Right renal cortex interstitium (tissue), 3 donors: ENCODE results near the gene DRAM1. TPM values are rescaled to one million over a fixed set of nuclear protein-coding genes. Genes with fewer than 3 reads are reported as not detected.
"Not testable (repeated sequence)": the region's sequence is repeated elsewhere in the genome, so short reads cannot be mapped to it uniquely, and the experiment has no call there.

Experiments
- DNase-seq, 3 donors: peaks; one replicate each; pipeline ENCODE4 v3.0.0-alpha.2; 2013; ENCODE audit warnings: low read depth in 3 of 3, low spot score in 2 of 3
- polyA plus RNA-seq, 3 donors: library from polyadenylated mRNA; unstranded; fragments of 120-200 nt; gene quantifications; one replicate each; pipeline ENCODE4 v1.2.1, GENCODE V29; 2013; ENCODE audit not compliant: insufficient read length in 3 of 3

DRAM1 gene
- polyA plus RNA-seq, 3 donors: 20.7 to 23.4 (median 21.2) TPM

DNA sequence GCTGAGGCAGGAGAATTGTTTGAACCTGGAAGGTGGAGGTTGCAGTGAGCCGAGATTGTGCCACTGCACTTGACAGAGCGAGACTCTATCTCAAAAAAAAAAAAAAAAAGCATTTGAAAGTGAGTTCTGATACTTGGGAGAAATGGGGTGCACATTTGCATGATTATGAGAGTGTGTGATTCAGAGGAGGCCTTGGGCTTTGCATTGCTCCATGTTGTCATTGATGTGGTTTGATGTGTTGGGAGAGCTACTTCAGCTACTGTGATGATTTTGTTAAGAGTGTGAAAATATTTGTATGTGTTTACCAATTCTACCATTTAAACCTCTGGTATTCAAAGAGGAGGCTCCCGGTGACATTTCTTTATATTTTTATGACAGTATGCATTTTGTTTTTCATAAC is 24.4 kb downstream of the DRAM1 start:
- DNase-seq: no peak

DNA sequence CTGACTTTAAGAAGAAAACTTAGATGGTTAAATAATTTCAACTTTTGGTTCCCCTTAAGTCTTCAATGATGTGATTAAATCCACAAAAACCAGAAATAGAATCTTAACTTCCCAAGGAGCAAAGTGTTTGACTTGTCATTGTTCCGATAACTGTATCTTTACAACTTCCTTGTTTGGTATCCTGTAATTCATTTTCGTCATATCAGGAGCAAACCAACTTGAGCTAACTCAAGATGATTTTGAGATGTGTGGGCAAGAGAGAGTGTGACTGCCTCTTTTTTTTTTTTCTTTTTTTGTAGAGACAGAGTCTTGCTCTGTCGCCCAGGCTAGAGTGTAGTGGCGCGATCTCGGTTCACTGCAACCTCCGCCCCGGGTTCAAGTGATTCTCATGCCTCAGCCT is 25.3 kb downstream of the DRAM1 start:
- no peak for DNase-seq

DNA sequence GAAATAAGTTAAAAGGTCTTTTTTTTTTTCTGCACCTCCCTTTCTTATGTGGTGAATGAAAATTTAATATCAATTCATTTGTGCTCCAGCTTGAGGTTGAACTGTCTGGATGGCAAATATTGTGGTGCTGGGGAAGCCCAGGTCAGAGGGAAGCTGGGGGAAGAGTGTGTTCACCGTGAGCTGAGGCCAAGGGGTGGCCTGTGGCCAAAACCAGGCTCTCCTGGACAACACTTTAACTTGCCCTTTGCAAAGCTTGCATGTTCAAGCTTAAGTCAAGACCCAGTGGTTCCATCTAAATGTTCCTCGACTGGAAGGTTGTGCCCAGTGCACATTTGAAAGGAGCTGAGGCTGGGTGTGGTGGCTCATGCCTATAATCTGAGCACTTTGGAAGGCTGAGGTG is 28.8 kb downstream of the DRAM1 start:
- no peak for DNase-seq

DNA sequence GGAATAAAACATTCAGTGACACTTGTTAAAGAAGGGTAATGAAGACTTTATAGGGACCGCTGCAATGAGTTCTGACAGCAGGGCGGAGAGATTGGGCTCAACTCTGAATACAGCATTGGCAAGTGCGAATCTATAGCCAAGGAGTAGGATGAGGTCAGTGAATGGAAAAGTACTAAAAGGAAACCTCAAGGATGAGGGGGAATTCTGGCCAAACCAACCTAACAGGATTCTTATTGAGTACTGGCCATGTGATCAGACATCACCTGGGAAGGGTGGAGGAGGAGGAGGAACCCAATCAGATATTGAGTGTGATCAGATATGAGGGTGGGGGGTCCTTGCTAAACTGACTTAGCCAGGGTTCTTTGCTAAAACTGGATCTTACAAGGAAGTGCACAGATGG is 31.0 kb downstream of the DRAM1 start:
- DNase-seq: no peak

DNA sequence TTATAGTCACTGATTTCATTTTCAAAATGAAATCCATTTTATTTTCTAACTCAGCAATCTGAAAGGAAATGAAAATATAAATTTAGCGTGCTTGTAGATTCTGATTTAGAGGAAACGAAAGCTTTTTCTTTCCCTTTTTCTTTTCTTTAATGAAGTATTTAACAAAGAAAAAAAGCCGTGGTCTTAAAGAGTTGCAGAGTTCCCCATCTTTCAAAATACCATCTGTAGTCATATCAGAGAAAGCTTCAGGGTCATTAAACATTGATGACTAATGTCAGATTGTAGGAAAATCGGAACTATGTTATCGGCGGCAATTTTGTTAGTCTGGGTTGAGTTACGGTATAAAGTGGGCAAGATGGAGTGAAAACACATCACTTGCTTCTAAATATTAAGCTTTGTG is 32.3 kb downstream of the DRAM1 start:
- DNase-seq: no peak

DNA sequence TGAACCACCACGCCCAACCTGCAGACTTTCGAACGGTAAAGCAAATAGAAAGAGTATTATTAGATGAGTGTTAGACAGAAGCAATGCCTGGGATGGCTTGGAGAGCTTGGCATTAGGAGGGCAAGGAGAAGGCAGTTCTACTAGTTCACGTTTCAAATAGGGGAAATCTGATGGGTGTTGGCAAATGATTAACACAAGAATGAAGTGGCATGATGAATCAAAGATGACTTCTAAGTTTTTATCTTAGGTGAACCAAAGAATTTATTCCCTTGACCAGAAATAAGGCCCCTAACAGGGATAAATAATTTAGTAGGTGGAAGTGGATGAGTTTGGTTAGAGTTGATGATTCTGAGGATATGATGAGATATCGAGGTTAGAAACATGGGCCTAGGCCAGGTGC is 38.5 kb downstream of the DRAM1 start:
- DNase-seq: no peak

DNA sequence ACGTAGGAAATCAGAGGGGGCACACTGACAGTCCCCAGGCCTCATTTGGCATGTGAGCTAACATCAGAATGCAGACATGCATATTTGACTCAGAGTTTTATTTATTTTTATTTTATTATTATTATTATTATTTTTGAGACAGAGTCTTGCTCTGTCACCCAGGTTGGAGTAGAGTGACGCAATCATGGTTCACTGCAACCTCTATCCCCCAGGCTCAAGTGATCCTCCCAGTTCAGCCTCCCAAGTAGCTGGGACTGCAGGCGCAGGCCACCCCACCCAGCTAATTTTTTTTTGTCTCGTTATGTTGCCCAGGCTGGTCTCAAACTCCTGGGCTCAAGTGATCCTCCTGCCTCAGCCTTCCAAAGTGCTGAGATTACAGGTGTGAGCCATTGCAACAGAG is 41.4 kb downstream of the DRAM1 start:
- DNase-seq: not testable (repeated sequence)

DNA sequence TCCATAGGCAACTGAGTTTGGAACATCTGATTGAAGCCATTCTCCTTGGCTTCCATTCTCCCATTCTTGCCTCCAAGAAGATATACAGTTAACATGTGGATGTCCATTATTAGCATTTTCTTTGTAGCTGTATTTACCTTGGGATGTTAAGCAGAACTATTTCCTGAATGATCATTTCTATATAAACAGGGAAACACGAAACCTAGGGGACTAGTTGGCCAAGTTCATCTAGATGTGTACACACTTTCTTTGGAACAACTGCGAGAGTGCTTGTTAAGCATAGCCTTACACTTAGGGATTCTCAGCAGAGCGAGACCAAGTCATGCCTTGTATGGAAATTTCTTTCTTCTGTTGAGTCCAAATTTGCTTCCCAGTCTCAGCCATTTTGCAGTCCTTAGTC is 42.1 kb downstream of the DRAM1 start:
- no peak for DNase-seq

DNA sequence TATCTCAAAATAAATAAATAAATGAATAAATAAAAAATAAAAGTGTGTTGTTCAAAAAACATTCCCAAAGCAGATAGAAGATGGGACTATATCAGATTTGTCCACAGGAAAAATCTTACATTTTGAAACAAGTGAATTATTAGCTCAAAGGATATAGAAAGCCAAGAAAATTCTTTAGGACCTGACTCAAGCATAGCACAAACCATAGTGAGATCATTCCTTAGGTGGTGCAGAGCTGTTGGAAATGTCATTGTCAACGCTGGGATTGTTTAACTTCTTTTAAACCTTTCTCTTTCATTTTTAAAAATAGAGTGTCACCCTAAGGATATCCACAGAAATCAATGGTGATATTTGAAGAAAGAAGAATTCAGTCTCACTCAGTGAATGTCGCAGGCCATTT is 43.5 kb downstream of the DRAM1 start:
- no peak for DNase-seq

DNA sequence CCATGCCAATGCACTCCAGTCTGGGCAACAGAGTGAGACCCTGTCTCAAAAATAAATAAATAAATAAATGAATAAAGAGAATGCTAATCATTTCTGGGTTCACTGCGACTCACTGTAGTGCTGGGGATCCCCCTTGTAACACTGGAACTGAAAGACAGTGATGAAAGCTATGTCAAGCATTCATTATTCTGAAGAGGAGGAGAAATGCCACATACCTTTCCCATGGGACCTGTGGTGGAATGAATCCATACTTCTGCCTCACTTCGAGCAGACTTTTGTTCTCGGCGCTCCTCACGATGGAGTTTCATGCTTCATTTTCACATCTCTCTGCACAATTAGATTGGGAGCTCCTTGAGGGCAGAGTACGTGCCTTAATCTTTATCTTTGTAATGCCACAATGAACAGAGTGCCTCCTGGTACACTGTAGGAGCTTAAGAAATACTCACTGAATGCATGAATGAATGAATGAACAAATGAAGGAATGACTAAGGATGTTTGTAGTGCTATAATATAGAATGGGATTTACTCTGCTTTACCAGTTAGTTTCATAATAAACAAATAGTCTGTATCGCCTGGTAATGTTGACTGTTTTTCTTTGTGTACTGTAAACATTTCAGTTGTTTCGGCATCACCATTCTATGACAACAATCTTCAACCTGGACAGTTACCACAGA is 45.8 kb downstream of the DRAM1 start:
- DNase-seq: no peak

DNA sequence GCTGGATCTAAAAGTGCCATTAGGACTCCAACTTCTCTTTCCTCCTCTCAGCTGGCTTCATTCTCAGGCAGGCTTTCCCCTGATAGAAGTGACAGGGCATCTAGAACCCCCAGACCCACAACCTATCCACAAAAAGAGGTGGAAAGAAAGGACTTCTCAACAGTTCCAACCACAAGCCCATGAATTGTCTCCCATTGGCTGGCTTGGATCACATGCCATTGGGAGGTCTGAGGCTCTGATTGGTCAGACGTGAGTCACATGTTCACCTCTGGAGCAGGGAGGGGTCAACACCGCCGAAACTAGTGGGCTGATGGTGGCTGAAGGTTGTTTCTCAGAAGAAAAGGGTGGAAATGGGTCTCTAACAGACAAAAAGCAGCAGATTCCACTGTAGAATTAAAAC is 47.2 kb downstream of the DRAM1 start:
- DNase-seq: no peak

DNA sequence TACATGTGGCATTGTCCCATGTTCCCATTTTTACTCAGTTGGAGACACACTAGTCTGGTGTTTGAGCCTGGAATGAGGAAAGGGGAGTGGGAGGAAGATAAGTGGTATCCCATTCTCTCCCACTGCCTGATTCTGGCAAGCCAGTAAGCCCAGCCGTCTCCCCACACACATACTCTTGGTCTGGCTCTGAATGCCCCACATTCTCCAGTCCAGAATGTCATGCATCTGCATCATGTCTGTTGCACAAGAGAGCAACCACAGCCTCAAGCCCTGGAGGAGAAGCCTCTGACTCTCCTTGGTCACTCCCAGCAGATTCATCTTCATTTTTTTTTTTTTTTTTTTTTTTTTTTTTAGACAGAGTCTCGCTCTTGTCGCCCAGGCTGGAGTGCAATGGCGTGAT is 48.0 kb downstream of the DRAM1 start:
- DNase-seq: no peak

DNA sequence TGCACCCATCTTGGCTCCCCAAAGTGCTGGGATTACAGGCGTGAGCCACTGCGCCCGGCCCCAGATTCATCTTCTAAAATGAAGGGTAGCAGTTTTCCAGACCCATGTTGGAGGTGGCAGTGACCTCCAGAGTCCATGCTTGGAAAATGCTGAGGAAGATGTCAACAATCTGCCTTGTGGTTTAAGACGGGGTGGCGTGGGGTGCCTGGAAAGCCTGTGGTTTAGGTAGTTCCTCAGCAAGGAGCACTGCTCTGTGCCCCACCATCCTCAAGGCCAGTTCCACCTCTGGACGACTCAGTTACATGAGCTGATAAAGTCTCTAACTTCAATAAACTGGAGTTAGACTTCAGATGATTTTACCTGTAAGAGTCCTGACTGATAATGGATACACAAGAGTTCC is 48.6 kb downstream of the DRAM1 start:
- DNase-seq: no peak

DNA sequence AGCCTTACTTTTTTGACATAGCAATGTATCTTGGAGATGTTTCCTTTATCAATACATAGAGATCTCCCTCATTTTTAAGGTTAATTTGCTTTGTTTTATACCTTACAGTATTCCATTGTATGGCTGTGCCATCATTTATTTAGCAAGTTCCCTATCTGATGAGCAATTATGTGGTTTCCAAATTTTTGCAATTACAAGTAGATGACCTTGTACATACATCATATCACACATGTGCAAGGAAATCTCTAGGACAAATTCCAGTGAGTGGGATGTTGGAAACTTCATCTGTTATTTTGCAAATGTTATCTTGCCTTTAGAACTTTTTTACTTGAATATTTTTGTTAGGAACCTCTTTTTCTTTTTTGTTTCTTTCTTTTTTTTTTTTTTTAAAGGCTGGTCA is 49.7 kb downstream of the DRAM1 start:
- DNase-seq: no peak

DNA sequence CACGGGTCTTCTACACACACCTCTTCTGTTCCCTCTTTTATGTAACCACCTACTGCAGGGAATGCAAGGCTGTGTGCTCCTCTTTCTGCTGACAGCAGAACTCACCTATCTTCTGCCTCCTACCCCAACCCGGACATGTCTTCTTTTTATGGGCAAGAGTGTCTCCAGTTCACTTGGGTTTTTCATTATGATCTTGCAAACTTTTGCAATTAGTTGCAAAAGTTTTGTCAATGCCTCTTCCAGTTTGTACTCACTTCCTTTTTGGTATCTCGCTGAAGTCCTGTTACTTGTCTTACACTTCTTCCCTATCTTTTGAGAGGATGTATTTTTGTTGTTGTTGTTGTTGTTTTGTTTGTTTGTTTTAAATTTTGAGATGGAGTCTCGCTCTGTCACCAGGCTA is 50.6 kb downstream of the DRAM1 start:
- DNase-seq: no peak

DNA sequence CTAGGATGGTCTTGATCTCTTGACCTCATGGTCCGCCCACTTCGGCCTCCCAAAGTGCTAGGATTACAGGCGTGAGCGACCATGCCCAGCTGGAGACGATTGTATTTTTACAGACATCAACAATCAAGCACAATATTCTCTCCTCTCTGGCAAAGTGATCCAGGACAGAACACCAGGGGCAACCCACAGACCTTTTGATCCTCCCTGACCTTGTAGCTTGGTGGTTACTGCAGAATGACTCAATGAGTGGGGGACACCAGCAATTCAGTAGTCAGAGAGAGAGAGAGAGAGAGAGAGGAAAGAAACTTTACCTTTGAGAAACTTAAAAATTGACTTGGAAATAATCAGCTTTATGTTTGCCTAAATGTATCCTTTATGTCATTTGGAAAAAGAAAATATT is 51.2 kb downstream of the DRAM1 start:
- no peak for DNase-seq

DNA sequence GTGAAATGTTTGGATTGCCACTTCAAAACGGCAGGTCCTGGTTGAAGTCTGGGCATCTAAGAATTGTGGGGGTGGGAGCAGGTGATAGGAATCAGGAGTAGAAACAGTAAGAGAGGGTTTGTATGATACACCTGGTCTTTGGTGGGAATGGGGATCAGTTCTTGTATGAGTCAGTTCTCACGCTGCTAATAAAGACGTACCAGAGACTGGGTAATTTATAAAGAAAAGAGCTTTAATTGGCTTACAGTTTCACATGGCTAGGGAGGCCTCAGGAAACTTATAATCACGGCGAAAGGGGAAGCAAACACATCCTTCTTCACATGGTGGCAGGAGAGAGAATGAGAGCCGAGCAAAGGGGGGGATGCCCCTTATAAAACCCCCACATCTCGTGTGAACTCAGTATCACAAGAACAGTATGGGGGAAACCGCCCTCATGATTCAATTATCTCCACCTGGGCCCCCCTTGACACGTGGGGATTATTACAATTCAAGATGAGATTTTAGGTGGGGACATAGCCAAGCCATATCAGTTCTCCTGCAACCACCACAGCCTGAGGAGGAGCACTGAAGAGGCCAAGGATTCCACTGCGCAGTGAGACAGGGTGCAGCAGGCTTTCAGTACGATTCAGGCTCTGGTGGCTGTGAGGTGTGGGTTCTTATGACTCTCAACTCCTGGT is 52.1 kb downstream of the DRAM1 start:
- no peak for DNase-seq

DNA sequence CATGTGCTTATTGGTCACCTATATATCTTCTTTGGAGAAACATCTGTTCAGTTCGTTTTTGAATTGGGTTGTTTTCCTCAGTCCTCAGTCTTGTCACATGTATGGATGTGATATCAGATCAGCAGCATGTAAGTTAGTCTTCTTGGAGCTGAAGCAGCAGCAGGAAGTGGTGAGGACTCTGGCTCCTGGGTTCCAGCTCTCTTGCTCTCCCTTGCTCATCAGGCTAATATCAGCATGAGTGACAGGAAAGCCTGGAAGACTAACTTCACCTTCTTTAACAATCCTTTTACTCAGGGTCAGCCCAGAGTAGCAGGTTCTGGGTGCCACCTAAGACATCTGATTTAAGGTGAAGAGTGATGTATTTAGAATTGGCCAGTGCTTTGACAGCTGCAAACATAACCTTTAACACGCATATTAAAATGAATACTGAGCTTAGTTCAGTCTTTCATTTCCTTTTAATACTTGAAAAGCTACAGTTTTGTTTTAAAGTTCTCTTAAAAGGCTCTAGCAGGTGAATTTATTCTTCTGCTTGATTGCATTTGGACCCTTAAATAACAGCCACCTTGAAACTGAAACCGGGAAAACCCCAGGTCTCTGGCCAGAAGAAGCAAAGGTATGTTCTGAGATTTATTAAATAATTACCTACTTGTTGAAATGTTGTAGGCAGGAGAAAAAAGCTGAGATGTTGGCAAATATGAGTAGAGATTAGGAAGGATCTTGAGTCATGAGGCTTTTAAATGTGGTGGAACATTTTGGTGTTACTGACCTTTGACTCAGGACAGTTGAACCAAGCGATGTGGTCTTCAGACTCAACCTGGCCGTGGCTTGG is 54.3 kb downstream of the DRAM1 start:
- no peak for DNase-seq

DNA sequence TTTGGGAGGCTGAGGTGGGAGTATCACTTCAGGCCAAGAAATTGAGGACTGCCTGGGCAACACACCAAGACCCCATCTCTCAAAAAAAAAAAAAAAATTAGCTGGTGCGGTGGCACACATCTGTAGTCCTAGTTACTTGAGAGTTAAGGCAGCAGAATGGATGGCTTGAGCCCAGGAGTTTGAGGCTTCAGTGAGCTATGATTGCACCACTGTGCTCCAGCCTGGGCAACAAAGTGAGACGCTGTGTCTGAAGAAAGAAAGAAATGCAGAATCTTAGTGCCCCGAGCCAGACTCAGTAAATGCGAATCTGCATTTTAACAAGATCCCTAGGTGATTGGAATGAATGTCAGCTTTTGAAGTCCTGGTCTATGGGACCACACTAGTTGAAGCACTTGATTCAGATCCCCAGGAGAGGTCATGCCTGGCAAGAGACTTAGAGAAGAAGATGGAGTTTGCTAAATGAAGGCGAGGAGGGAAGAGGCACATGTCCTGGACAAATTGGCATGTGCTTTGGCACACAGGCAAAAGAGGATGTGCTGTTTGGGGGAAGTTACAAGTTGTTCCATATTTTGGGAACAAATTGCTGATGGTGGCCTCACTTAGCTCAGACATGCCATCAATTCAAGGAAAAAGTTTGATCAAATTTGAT is 56.6 kb downstream of the DRAM1 start:
- DNase-seq: no peak

DNA sequence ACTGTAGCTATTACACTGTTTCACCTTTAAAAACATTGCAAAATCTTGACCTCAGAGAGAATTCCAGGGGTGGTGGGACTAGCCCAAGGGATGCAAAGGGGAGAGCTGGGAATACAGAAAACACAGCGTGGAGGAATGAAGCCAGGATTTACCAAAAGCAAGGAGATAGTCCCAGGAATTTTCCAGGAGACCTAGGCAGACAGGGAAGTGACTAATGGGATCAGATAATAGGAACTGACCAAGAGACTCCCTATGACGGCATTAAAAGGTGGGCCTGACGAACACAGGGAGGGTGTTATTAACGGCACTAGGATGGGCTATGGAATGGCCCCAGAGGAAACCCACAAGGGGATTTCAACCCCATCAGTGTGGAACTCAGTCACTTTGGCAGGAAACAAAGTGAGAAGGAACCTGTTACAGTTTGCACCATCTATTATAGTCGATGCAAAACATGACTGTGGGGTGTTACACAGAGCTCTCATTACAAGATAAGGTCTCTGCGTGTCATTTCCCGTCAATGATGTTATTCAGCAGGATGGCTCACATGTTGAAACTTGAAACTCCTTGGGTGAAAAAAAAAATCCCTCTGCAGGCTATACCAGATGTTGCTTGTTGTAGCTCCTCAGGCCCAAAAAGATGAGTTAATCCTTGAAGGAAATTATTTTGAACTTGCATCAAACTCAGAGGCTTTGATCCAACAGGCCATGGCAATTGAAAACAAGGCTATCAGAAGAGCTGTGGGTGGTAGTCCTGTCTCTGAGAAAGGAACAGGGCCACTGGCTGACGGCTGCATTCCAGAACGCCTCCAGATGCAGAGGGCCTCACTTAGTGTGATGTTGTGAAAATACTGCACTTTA is 58.7 kb downstream of the DRAM1 start:
- DNase-seq: peak in 1 of 3 donors; percentile 6
